ENCODE measurements around the gene MYBPC3. TPM values are rescaled to one million over a fixed set of nuclear protein-coding genes. Genes with fewer than 3 reads are reported as not detected.

Gene MYBPC3
- polyA plus RNA-seq = 0.08 TPM in 1 of 2 replicates, not detected in the other

GRCh38 chr11:47352556-47352955 is at the start of gene MYBPC3:
Gene MYBPC3 (minus strand): TSS chr11:47352702. CDS start chr11:47352647, 55 bp downstream.

GRCh38 chr11:47378010-47378835 is 25.7 kb upstream of the MYBPC3 start, which contains the start of gene SPI1:
Gene SPI1 (minus strand): TSS chr11:47378547. CDS start chr11:47378353, 194 bp downstream.

Other genes with a start within 250 kb of the MYBPC3 start
- gene ARFGAP2, start 175.8 kb downstream of the MYBPC3 start, polyA plus RNA-seq = 26.6 and 29.3 TPM in 2 replicates
- gene PACSIN3, start 166.3 kb downstream of the MYBPC3 start, polyA plus RNA-seq = 0.38 TPM in 1 of 2 replicates, not detected in the other
- gene DDB2, start 137.7 kb downstream of the MYBPC3 start, polyA plus RNA-seq = 1.1 and 7.8 TPM in 2 replicates
- gene ACP2, start 103.9 kb downstream of the MYBPC3 start, polyA plus RNA-seq = 8.5 and 8.7 TPM in 2 replicates
- 9.9 and 16.0 TPM in 2 replicates for gene NR1H3, start 94.7 kb downstream of the MYBPC3 start, polyA plus RNA-seq
- gene MADD, start 82.6 kb downstream of the MYBPC3 start, polyA plus RNA-seq = 7.9 and 10.7 TPM in 2 replicates
- gene SPI1, start 25.8 kb upstream of the MYBPC3 start, polyA plus RNA-seq = not detected in 2 replicates
- gene SLC39A13, start 55.9 kb upstream of the MYBPC3 start, polyA plus RNA-seq = 1.6 and 2.9 TPM in 2 replicates
- gene PSMC3, start 73.7 kb upstream of the MYBPC3 start, polyA plus RNA-seq = 72.9 and 74.2 TPM in 2 replicates
- gene RAPSN, start 96.4 kb upstream of the MYBPC3 start, polyA plus RNA-seq = not detected in 2 replicates
- gene CELF1, start 200.4 kb upstream of the MYBPC3 start, polyA plus RNA-seq = 36.5 and 38.6 TPM in 2 replicates
- gene PTPMT1, start 212.9 kb upstream of the MYBPC3 start, polyA plus RNA-seq = 30.4 and 60.4 TPM in 2 replicates
- 0.62 and 8.9 TPM in 2 replicates for gene KBTBD4, start 226.3 kb upstream of the MYBPC3 start, polyA plus RNA-seq
- gene NDUFS3, start 226.4 kb upstream of the MYBPC3 start, polyA plus RNA-seq = 180 and 237 TPM in 2 replicates
- gene FAM180B, start 234.0 kb upstream of the MYBPC3 start, polyA plus RNA-seq = not detected in 2 replicates
- gene C1QTNF4, start 241.7 kb upstream of the MYBPC3 start, polyA plus RNA-seq = 0.24 TPM in 2 replicates

Data from Purkinje cell (primary cell).